Fibroblast of lung (primary cell): Measurements from ENCODE around the gene POLR2L. TPM values are rescaled to one million over a fixed set of nuclear protein-coding genes. Genes with fewer than 3 reads are reported as not detected.
A peak's percentile ranks its signal among the peaks of the same experiment; 100 is the strongest.

Experiments
- DNase-seq, 2 donors: peaks; one replicate each; pipeline versions ENCODE4 v3.0.0 to v3.0.0-alpha.2; 2010; ENCODE audit warnings: low read depth in 2 of 2
- H2AFZ ChIP-seq: 2 replicates; pipeline ENCODE4 v1.5.1; 2012; ENCODE audit warnings: low read length, control low read depth, inconsistent platforms
- H3K27ac ChIP-seq: 2 replicates; pipeline ENCODE4 v1.5.1; 2011; ENCODE audit warnings: low read length, control low read depth; ENCODE audit not compliant: insufficient read depth
- H3K27me3 ChIP-seq: 2 replicates; pipeline ENCODE4 v1.5.1; 2011; ENCODE audit warnings: mild to moderate bottlenecking, low read length; ENCODE audit not compliant: control insufficient read depth, insufficient read depth
- H3K36me3 ChIP-seq: 2 replicates; pipeline ENCODE4 v1.5.1; 2011; ENCODE audit warnings: low read length; ENCODE audit not compliant: control insufficient read depth, insufficient read depth
- H3K4me1 ChIP-seq: 2 replicates; pipeline ENCODE4 v1.5.1; 2011; ENCODE audit warnings: low read length; ENCODE audit not compliant: control insufficient read depth, insufficient read depth; ENCODE audit errors: extremely low read depth
- H3K4me2 ChIP-seq: 2 replicates; pipeline ENCODE4 v1.5.1; 2011; ENCODE audit warnings: low read length, control low read depth; ENCODE audit not compliant: insufficient read depth; ENCODE audit errors: extremely low read depth
- H3K4me3 ChIP-seq, 4 experiments: fragments of 200-600 bp in 1 of 4; sonication (generic) in 1 of 4; replicated peaks in 1 of 4; 2 replicates each; pipeline ENCODE4 v1.5.1; 2011 to 2016; ENCODE audit warnings: low read length in 4 of 4, low read depth in 3 of 4, mild to moderate bottlenecking in 3 of 4, control low read depth in 2 of 4, inconsistent platforms in 1 of 4, mixed read lengths in 1 of 4; ENCODE audit not compliant: insufficient read depth in 1 of 4; ENCODE audit errors: control extremely low read depth in 1 of 4
- H3K79me2 ChIP-seq: 2 replicates; pipeline ENCODE4 v1.5.1; 2012; ENCODE audit warnings: mild to moderate bottlenecking, low read length, inconsistent platforms; ENCODE audit not compliant: control insufficient read depth, insufficient read depth
- H3K9ac ChIP-seq: 2 replicates; pipeline ENCODE4 v1.5.1; 2011; ENCODE audit warnings: mild to moderate bottlenecking, low read length, control low read depth; ENCODE audit not compliant: insufficient read depth
- H3K9me3 ChIP-seq: 2 replicates; pipeline ENCODE4 v1.5.1; 2012; ENCODE audit warnings: low read depth, low read length; ENCODE audit not compliant: control insufficient read depth, insufficient read depth
- H4K20me1 ChIP-seq: 2 replicates; pipeline ENCODE4 v1.5.1; 2011; ENCODE audit warnings: low read length; ENCODE audit not compliant: control insufficient read depth, insufficient read depth; ENCODE audit errors: extremely low read depth
- CTCF ChIP-seq, 2 donors: IDR thresholded peaks in 1 of 2; conservative IDR thresholded peaks in 1 of 2; 1 replicate in 1 of 2; 2 replicates in 1 of 2; pipeline ENCODE4 v1.5.1; 2011 to 2012; ENCODE audit warnings: low read length in 2 of 2, control low read depth in 1 of 2, inconsistent platforms in 1 of 2, low read depth in 1 of 2, mild to moderate bottlenecking in 1 of 2
- EZH2 ChIP-seq: IDR thresholded peaks from 2 replicates; pipeline ENCODE4 v1.5.1; 2012; ENCODE audit warnings: low read length, control low read depth, mild to moderate bottlenecking; ENCODE audit errors: missing control alignments
- polyA plus RNA-seq, 2 donors: library from polyadenylated mRNA; depleted of rRNA in 1 of 2; stranded (reverse) in 1 of 2; unstranded in 1 of 2; fragments of >200 nt; gene quantifications; 2 replicates each; pipeline ENCODE4 v1.2.1, GENCODE V29; 2011 to 2012; ENCODE audit warnings: missing spikeins in 1 of 2
- total RNA-seq: library from RNA; depleted of rRNA; stranded (reverse); fragments of >200 nt; gene quantifications from 2 replicates; pipeline ENCODE4 v1.2.1, GENCODE V29; 2014

The POLR2L gene
- total and polyA plus RNA-seq, 2 donors (not counting 1 experiment from before 2014, with no cell fraction given), result 181 to 196 TPM

DNA sequence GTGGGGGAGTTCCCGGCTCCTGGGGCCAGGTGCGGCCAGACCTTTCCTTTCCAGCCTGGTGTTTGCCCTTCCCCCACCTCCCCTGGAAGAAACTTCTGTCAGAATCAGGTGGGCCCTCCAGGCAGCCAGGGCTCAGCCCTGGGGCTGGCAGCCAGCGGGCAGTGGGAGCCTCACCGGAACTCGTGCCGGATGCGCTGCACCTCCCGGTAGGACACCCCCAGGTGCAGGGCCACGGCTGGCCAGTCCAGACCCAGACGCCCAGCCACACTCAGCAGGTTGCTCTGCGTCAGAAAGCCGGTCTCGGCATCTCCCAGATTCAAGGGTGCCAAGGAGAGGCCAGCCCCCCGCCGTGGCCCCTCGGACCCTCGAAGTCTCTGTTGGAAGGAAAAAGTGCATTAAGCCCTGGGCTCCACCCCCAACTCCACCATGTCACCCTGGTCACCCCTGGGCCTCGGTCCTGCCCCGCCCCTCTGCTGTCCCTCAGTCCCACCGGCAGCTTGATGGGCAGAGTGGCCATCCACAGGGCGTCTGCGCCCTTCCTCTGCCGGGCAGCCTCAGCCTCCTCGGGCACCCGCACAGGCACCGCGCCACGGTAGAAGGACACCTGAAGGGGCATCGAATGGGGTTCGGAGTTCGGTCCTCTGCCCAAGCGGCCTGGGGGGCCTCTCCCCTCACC, 42.5 kb downstream of the POLR2L start:
- H3K79me2 ChIP-seq, result peaks cover 13% of the 10 kb centered on the region
- no peak overlapping the region for H2AFZ ChIP-seq
- H3K4me1 ChIP-seq, result peaks cover 17% of the 10 kb centered on the region
- no peak overlapping the region for H3K4me2 ChIP-seq
- TF ChIP-seq CTCF (conservative IDR thresholded peaks at IDR 0.05 in 1 of 2, IDR thresholded peaks at IDR 0.05 in 1 of 2; ENCODE audit: low read depth in 1 of 2, low read length in 2 of 2) (no peak), EZH2 (no peak)
- H3K4me3 ChIP-seq, result no peak overlapping the region
- no peaks in the 10 kb centered on the region for H3K9me3 ChIP-seq
- H3K27ac ChIP-seq, result no peak overlapping the region
- DNase-seq, result no peak
- H3K9ac ChIP-seq, result no peak overlapping the region
- no peaks in the 10 kb centered on the region for H3K27me3 ChIP-seq
- H4K20me1 ChIP-seq, result no peaks in the 10 kb centered on the region
- H3K36me3 ChIP-seq, result peaks cover 20% of the 10 kb centered on the region

DNA sequence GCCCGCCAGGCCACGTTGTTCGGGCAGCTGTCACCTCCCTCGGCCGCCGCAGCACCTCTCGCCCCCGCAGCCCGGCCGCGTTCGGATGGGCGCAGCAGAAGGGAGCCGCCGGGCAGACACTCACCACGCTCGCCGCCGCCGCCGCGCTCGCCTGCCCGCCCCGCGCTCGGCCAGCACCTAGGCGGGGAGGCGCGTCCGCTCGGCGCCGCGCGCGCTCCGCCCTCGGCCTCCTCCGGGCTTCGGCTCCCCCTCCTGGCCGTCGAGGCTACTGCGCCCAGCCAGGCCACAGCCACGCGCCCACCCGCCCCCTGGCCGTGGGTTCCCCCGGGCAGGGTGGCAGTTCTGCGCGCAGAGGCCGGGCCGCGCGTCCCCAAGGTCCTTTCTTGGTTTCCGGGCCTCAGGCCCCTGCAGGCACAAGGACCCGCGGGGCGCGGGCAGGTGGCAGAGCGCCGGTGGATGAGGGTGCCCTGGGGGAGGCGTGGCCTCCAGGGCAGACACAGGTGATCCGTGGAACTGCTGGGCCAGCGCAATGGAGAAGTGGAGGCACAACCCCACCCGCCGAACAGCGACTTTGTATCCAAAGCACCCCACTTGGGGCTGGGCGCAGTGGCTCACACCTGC, 44.1 kb downstream of the POLR2L start, which contains the start of gene SLC25A22:
Gene SLC25A22, minus strand, starts transcription at position 189 of the 621 bp plus-strand sequence. CDS start 3,275 bp downstream, outside the sequence.
- Histone ChIP-seq H3K9me3 (no peaks in the 10 kb centered on the region), H3K27me3 (no peaks in the 10 kb centered on the region), H3K79me2 (peaks cover 17% of the 10 kb centered on the region), H3K4me1 (peaks cover 7% of the 10 kb centered on the region), H3K36me3 (peaks cover 27% of the 10 kb centered on the region), H4K20me1 (no peaks in the 10 kb centered on the region), H3K4me2 (peak within 1 kb of the TSS; percentile 100), H3K4me3 (peak within 1 kb of the TSS; percentile 62 to 87 (median 74)), H3K27ac (peak within 1 kb of the TSS; percentile 88), H2AFZ (peak within 1 kb of the TSS; percentile 17), H3K9ac (peak within 1 kb of the TSS; percentile 78)
- peak; percentile 63 to 68 for DNase-seq
- TF ChIP-seq CTCF (conservative IDR thresholded peaks at IDR 0.05 in 1 of 2, IDR thresholded peaks at IDR 0.05 in 1 of 2; ENCODE audit: low read depth in 1 of 2, low read length in 2 of 2), result peak; percentile 38 to 56
- TF ChIP-seq EZH2, result no peak

GRCh38 chr11:797296-798092, 44.8 kb downstream of the POLR2L start:
- peak overlapping the region; percentile 88 for H3K27ac ChIP-seq
- peak; percentile 78 to 85 for DNase-seq
- H3K4me3 ChIP-seq, result peak overlapping the region; percentile 62 to 87 (median 74)
- TF ChIP-seq EZH2 (no peak), CTCF (conservative IDR thresholded peaks at IDR 0.05 in 1 of 2, IDR thresholded peaks at IDR 0.05 in 1 of 2; ENCODE audit: low read depth in 1 of 2, low read length in 2 of 2) (no peak)
- peaks cover 27% of the 10 kb centered on the region for H3K36me3 ChIP-seq
- H2AFZ ChIP-seq, result peak overlapping the region; percentile 3
- H4K20me1 ChIP-seq, result no peaks in the 10 kb centered on the region
- peak overlapping the region; percentile 100 for H3K4me2 ChIP-seq
- no peaks in the 10 kb centered on the region for H3K9me3 ChIP-seq
- peaks cover 7% of the 10 kb centered on the region for H3K4me1 ChIP-seq
- H3K79me2 ChIP-seq, result peaks cover 17% of the 10 kb centered on the region
- H3K27me3 ChIP-seq, result no peaks in the 10 kb centered on the region
- peak overlapping the region; percentile 78 for H3K9ac ChIP-seq
